Measurements from ENCODE around the gene OR6A2.

- TF ChIP-seq, protein P1, sequence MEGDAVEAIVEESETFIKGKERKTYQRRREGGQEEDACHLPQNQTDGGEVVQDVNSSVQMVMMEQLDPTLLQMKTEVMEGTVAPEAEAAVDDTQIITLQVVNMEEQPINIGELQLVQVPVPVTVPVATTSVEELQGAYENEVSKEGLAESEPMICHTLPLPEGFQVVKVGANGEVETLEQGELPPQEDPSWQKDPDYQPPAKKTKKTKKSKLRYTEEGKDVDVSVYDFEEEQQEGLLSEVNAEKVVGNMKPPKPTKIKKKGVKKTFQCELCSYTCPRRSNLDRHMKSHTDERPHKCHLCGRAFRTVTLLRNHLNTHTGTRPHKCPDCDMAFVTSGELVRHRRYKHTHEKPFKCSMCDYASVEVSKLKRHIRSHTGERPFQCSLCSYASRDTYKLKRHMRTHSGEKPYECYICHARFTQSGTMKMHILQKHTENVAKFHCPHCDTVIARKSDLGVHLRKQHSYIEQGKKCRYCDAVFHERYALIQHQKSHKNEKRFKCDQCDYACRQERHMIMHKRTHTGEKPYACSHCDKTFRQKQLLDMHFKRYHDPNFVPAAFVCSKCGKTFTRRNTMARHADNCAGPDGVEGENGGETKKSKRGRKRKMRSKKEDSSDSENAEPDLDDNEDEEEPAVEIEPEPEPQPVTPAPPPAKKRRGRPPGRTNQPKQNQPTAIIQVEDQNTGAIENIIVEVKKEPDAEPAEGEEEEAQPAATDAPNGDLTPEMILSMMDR (IDR thresholded peaks at IDR 0.05), result peak; percentile 47 to 77 (median 66)
- no peak for TF ChIP-seq POLR2A (IDR thresholded peaks at IDR 0.05)
Measured at GRCh38 chr11:6812390-6813005, 13.0 kb upstream of the OR6A2 start.
